HepG2 (cell line): Measurements from ENCODE around the gene GK. TPM values are rescaled to one million over a fixed set of nuclear protein-coding genes. Genes with fewer than 3 reads are reported as not detected.
"Not testable (repeated sequence)": the region's sequence is repeated elsewhere in the genome, so short reads cannot be mapped to it uniquely, and the experiment has no call there.

Experiments used
- ATAC-seq: fragments of 200-7000 bp; cut with Tn5 transposase; 3 replicates; pipeline ENCODE4 v1.9.1; 2020; ENCODE audit warnings: mild to moderate bottlenecking, moderate library complexity
- BruUV-seq: library from RNA; stranded (reverse); fragments of 400-500 nt; replicated peaks from 2 replicates; lab custom pipeline; 2021; lab: Mats Ljungman, UMichigan
- CTCF ChIA-PET: fragments of 300-600 bp; formaldehyde crosslinking; extraction: SDS; loops from one replicate; lab custom pipeline; 2021; ENCODE audit warnings: low total read pairs, inconsistent platforms, low intra/inter-chr PET ratio; lab: Yijun Ruan, JAX
- POLR2A ChIA-PET: fragments of 350-600 bp; sonication (Branson Sonifier 250); formaldehyde crosslinking; loops from one replicate; lab custom pipeline; 2020; ENCODE audit warnings: antibody characterized with exemption, inconsistent platforms; lab: Yijun Ruan, JAX
- DNase-seq: peaks from one replicate; pipeline ENCODE4 v3.0.0-alpha.2; 2015; ENCODE audit warnings: low spot score
- FAIRE-seq: peaks from 3 replicates; lab custom pipeline; 2011; peaks lifted over from hg19 to GRCh38; lab: Jason Lieb, UNC
- H2AFZ ChIP-seq: one replicate; pipeline ENCODE4 v1.6.1; 2011; ENCODE audit warnings: low read length, inconsistent platforms
- H3K27ac ChIP-seq: fragments of 300-600 bp; 3 replicates; pipeline ENCODE4 v1.8.0; 2011; ENCODE audit warnings: mixed run types, mild to moderate bottlenecking, mixed read lengths, low read length, inconsistent platforms; ENCODE audit not compliant: insufficient read depth; ENCODE audit errors: extremely low read length
- H3K27me3 ChIP-seq, 2 experiments: fragments of 200-600 bp in 1 of 2; 2 replicates in 1 of 2; 3 replicates in 1 of 2; pipeline versions ENCODE4 v1.6.0 to v1.8.0; 2011; ENCODE audit warnings: low read length in 2 of 2, mild to moderate bottlenecking in 2 of 2, moderate library complexity in 2 of 2, inconsistent platforms in 1 of 2; ENCODE audit not compliant: insufficient read depth in 2 of 2, control insufficient read depth in 1 of 2
- H3K36me3 ChIP-seq, 2 experiments: fragments of 200-600 bp in 1 of 2; replicated peaks in 1 of 2; 2 replicates in 1 of 2; 3 replicates in 1 of 2; pipeline versions ENCODE4 v1.5.1 to v1.8.0; 2011; ENCODE audit warnings: low read length in 2 of 2, inconsistent platforms in 1 of 2; ENCODE audit not compliant: insufficient read depth in 2 of 2, control insufficient read depth in 1 of 2
- H3K4me1 ChIP-seq: 2 replicates; pipeline ENCODE4 v1.5.1; 2012; ENCODE audit warnings: low read length, inconsistent platforms; ENCODE audit not compliant: insufficient read depth
- H3K4me2 ChIP-seq: 2 replicates; pipeline ENCODE4 v1.6.0; 2011; ENCODE audit warnings: low read depth, low read length, inconsistent platforms
- H3K4me3 ChIP-seq, 3 experiments: fragments of 200-600 bp in 1 of 3; sonication (generic), shearing (Covaris generic) in 1 of 3; replicated peaks in 1 of 3; 2 replicates each; pipeline ENCODE4 v1.5.1; 2011 to 2016; ENCODE audit warnings: low read length in 3 of 3, inconsistent platforms in 2 of 3, low read depth in 2 of 3, mild to moderate bottlenecking in 2 of 3, control low read depth in 1 of 3, mixed read lengths in 1 of 3; ENCODE audit not compliant: insufficient read depth in 1 of 3
- H3K79me2 ChIP-seq: one replicate; pipeline ENCODE4 v1.6.1; 2011; ENCODE audit warnings: low read length, inconsistent platforms; ENCODE audit not compliant: insufficient read depth
- H3K9ac ChIP-seq: 2 replicates; pipeline ENCODE4 v1.6.0; 2011; ENCODE audit warnings: mild to moderate bottlenecking, low read depth, low read length, inconsistent platforms; ENCODE audit not compliant: insufficient read depth
- H3K9me3 ChIP-seq: 2 replicates; pipeline ENCODE4 v1.5.1; 2012; ENCODE audit warnings: mild to moderate bottlenecking, low read length
- H4K20me1 ChIP-seq: 2 replicates; pipeline ENCODE4 v1.6.0; 2011; ENCODE audit warnings: inconsistent platforms, mild to moderate bottlenecking, low read length, moderate library complexity; ENCODE audit not compliant: insufficient read depth
- FOXK2 ChIP-seq: fragments of 450-650 bp; IDR thresholded peaks from 2 replicates; pipeline ENCODE4 v1.6.1; 2016
- GZF1 ChIP-seq: sonication (generic); formaldehyde crosslinking; IDR thresholded peaks from 2 replicates; pipeline ENCODE4 v1.5.1; 2020; ENCODE audit warnings: mild to moderate bottlenecking, missing genetic modification reagents
- HDAC6 ChIP-seq: fragments of 200-600 bp; sonication (generic); IDR thresholded peaks from 2 replicates; pipeline ENCODE4 v1.7.0; 2017; ENCODE audit warnings: mild to moderate bottlenecking, antibody characterized with exemption, low read length, low read depth
- MTF1 ChIP-seq: sonication (generic); formaldehyde crosslinking; IDR thresholded peaks from 2 replicates; pipeline ENCODE4 v1.5.0; 2020; ENCODE audit warnings: missing genetic modification reagents
- NCOA1 ChIP-seq: sonication (generic); formaldehyde crosslinking; IDR thresholded peaks from 2 replicates; pipeline ENCODE4 v1.9.0; 2021; ENCODE audit warnings: missing genetic modification reagents
- PRMT3 ChIP-seq: sonication (generic); formaldehyde crosslinking; IDR thresholded peaks from 2 replicates; pipeline ENCODE4 v1.8.1; 2022; ENCODE audit warnings: low read depth, mild to moderate bottlenecking, moderate library complexity, missing genetic modification reagents, borderline replicate concordance
- RBAK ChIP-seq: sonication (generic); formaldehyde crosslinking; IDR thresholded peaks from 2 replicates; pipeline ENCODE4 v1.5.1; 2020; ENCODE audit warnings: mild to moderate bottlenecking, missing genetic modification reagents
- RELA ChIP-seq: sonication (generic); formaldehyde crosslinking; IDR thresholded peaks from 2 replicates; pipeline ENCODE4 v1.4.0; 2020; ENCODE audit warnings: missing genetic modification reagents
- SP140L ChIP-seq: sonication (generic); formaldehyde crosslinking; IDR thresholded peaks from 2 replicates; pipeline ENCODE4 v1.4.0; 2020; ENCODE audit warnings: missing genetic modification reagents, borderline replicate concordance
- THAP7 ChIP-seq: sonication (generic); formaldehyde crosslinking; IDR thresholded peaks from 2 replicates; pipeline ENCODE4 v1.8.1; 2023; ENCODE audit warnings: mild to moderate bottlenecking, missing genetic modification reagents
- ZFAT ChIP-seq: sonication (generic); formaldehyde crosslinking; conservative IDR thresholded peaks from 2 replicates; pipeline ENCODE4 v1.8.1; 2023; ENCODE audit warnings: missing genetic modification reagents, inconsistent platforms
- ZNF138 ChIP-seq: sonication (generic); formaldehyde crosslinking; IDR thresholded peaks from 2 replicates; pipeline ENCODE4 v1.5.0; 2020; ENCODE audit warnings: mild to moderate bottlenecking, low read depth, missing genetic modification reagents
- ZNF274 ChIP-seq: sonication (generic); formaldehyde crosslinking; IDR thresholded peaks from 2 replicates; pipeline ENCODE4 v1.5.1; 2020; ENCODE audit warnings: mild to moderate bottlenecking, missing genetic modification reagents
- ZNF570 ChIP-seq: sonication (generic); formaldehyde crosslinking; IDR thresholded peaks from 2 replicates; pipeline ENCODE4 v1.4.0; 2020; ENCODE audit warnings: mild to moderate bottlenecking, missing genetic modification reagents, borderline replicate concordance
- ZNF598 ChIP-seq: sonication (generic); formaldehyde crosslinking; IDR thresholded peaks from 2 replicates; pipeline ENCODE4 v1.5.1; 2020; ENCODE audit warnings: mild to moderate bottlenecking, missing genetic modification reagents, borderline replicate concordance
- ZNF644 ChIP-seq: IDR thresholded peaks from 2 replicates; pipeline ENCODE4 v1.6.1; 2016; ENCODE audit warnings: low read depth
- ZNF775 ChIP-seq: sonication (generic); formaldehyde crosslinking; IDR thresholded peaks from 2 replicates; pipeline ENCODE4 v1.4.0; 2020; ENCODE audit warnings: missing genetic modification reagents, mild to moderate bottlenecking, moderate library complexity, borderline replicate concordance
- ZNF780A ChIP-seq: sonication (generic); formaldehyde crosslinking; IDR thresholded peaks from 2 replicates; pipeline ENCODE4 v1.8.0; 2022; ENCODE audit warnings: mild to moderate bottlenecking, missing genetic modification reagents, moderate library complexity
- WGBS: methylation state at CpG from one replicate; pipeline ENCODE4 v1.1.6; 2017; ENCODE audit warnings: low lambda C conversion rate; 5-methylcytosine and 5-hydroxymethylcytosine counted together
- in situ Hi-C: cut with HindIII; loops from 2 replicates; pipeline ENCODE4 v1.10.0; 2017; ENCODE audit warnings: low pct_unique_long_range_greater_than_20kb; ENCODE audit not compliant: extremely low pct_ligation_motif_present
- intact Hi-C: fragments of 100-400 bp; cut with micrococcal nuclease; formaldehyde crosslinking; loops from one replicate; pipeline ENCODE4 v1.10.0; 2022; ENCODE audit not compliant: unreplicated experiment
- polyA plus RNA-seq, 8 experiments: library from polyadenylated mRNA; depleted of rRNA in 3 of 8; stranded (reverse) in 7 of 8; unstranded in 1 of 8; fragments of >200 nt; fragmentation: Illumina TruSeq in 4 of 8; extraction: Trizol in 4 of 8; gene quantifications; 2 replicates each; pipeline versions ENCODE4 v1.2.1 to v1.2.3, GENCODE V29; 2011 to 2016; ENCODE audit warnings: low read depth in 4 of 8, missing spikeins in 1 of 8, mixed read lengths in 1 of 8; ENCODE audit not compliant: insufficient read depth in 1 of 8
- total RNA-seq, 5 experiments: library from RNA; depleted of rRNA; stranded (reverse); fragments of >200 nt; fragmentation: Illumina TruSeq; extraction: Trizol; gene quantifications; 2 replicates each; pipeline ENCODE4 v1.2.3, GENCODE V29; 2016; ENCODE audit warnings: low read depth in 1 of 5

The GK gene
- total and polyA plus RNA-seq, 2 of the 13 experiments (the other 11 are each of a cell fraction or from before 2014, with no cell fraction given), result 64.2 to 265 TPM

- TF ChIP-seq THAP7 (CRISPR knock-in tag), result no peak
- TF ChIP-seq FOXK2, result peak; percentile 8; the same call in 1 of the 2 replicates
- TF ChIP-seq GZF1 (CRISPR knock-in tag), result no peak
- no peak for TF ChIP-seq ZNF598
- TF ChIP-seq ZNF644 (CRISPR knock-in tag), result no peak
- TF ChIP-seq RBAK (CRISPR knock-in tag), result no peak
- no peak for TF ChIP-seq ZFAT
- TF ChIP-seq PRMT3 (CRISPR knock-in tag), result no peak
- TF ChIP-seq ZNF775 (CRISPR knock-in tag), result no peak
- no peak for TF ChIP-seq ZNF138
- no peak for TF ChIP-seq RELA (CRISPR knock-in tag)
- TF ChIP-seq ZNF570, result no peak
- 0 out of 2 replicates have a peak, but pooled peaks have one; percentile 66 for TF ChIP-seq NCOA1 (CRISPR knock-in tag)
- no peak for TF ChIP-seq HDAC6
- TF ChIP-seq MTF1 (CRISPR knock-in tag), result no peak
- TF ChIP-seq ZNF274 (CRISPR knock-in tag), result no peak
- TF ChIP-seq ZNF780A, result no peak; the same call in 1 of the 2 replicates
- no peak for TF ChIP-seq SP140L (CRISPR knock-in tag)
- TF ChIP-seq, all 625 proteins: peak for 150
These were observed 25.2 kb upstream of the GK start (continued) for GRCh38 chrX:30627818-30628652.

- H2AFZ ChIP-seq, DNase-seq, BruUV-seq, H3K9me3 ChIP-seq, FAIRE-seq, ATAC-seq, intact Hi-C loops, H3K9ac ChIP-seq, POLR2A ChIA-PET, H3K27ac ChIP-seq, H3K27me3 ChIP-seq, H3K4me2 ChIP-seq, H4K20me1 ChIP-seq, H3K36me3 ChIP-seq, H3K4me3 ChIP-seq, CTCF ChIA-PET, H3K79me2 ChIP-seq: not testable (repeated sequence)
- 97% methylated on average over 6 of the region's 6 CpGs for WGBS
- in situ Hi-C loops, result loop anchor here (10.0 kb wide), 1 partner anchor 81 kb away; no protein-coding TSS in a partner anchor
- H3K4me1 ChIP-seq, result peaks cover 33% of the 10 kb centered on the region
These were observed 19.2 kb upstream of the GK start for GRCh38 chrX:30634070-30634469.
